Measurements from ENCODE around the gene FRS3. TPM values are rescaled to one million over a fixed set of nuclear protein-coding genes. Genes with fewer than 3 reads are reported as not detected.
A peak's percentile ranks its signal among the peaks of the same experiment; 100 is the strongest.

Gene FRS3
- total and polyA plus RNA-seq, 2 of the 8 experiments (the other 6 are each of a cell fraction or from before 2014, with no cell fraction given), result 3.4 to 4.4 TPM

- TF ChIP-seq ATF3 (IDR thresholded peaks at IDR 0.05; ENCODE audit: insufficient read depth, low read depth, low read length) (0 out of 2 replicates have a peak, but pooled peaks have one; percentile 19), HDAC2 (IDR thresholded peaks at IDR 0.05; ENCODE audit: borderline replicate concordance in 1 of 2, low read depth in 2 of 2, low read length in 2 of 2) (no peak), SP1 (IDR thresholded peaks at IDR 0.05; ENCODE audit: low read depth, low read length) (peak; percentile 41; the same call in 1 of the 2 replicates), FOSL1 (IDR thresholded peaks at IDR 0.05; ENCODE audit: insufficient read depth, low read depth, low read length) (no peak), ZNF274 (IDR thresholded peaks at IDR 0.05; ENCODE audit: borderline replicate concordance, extremely low read depth, low read length) (no peak), SRF (IDR thresholded peaks at IDR 0.05; ENCODE audit: low read depth, low read length) (no peak), BCL11A (IDR thresholded peaks at IDR 0.05; ENCODE audit: low read depth in 2 of 2, low read length in 2 of 2) (no peak), YY1 (IDR thresholded peaks at IDR 0.05; ENCODE audit: low read depth, low read length) (peak; percentile 49; the same call in 1 of the 2 replicates)
- TF ChIP-seq, protein P1, sequence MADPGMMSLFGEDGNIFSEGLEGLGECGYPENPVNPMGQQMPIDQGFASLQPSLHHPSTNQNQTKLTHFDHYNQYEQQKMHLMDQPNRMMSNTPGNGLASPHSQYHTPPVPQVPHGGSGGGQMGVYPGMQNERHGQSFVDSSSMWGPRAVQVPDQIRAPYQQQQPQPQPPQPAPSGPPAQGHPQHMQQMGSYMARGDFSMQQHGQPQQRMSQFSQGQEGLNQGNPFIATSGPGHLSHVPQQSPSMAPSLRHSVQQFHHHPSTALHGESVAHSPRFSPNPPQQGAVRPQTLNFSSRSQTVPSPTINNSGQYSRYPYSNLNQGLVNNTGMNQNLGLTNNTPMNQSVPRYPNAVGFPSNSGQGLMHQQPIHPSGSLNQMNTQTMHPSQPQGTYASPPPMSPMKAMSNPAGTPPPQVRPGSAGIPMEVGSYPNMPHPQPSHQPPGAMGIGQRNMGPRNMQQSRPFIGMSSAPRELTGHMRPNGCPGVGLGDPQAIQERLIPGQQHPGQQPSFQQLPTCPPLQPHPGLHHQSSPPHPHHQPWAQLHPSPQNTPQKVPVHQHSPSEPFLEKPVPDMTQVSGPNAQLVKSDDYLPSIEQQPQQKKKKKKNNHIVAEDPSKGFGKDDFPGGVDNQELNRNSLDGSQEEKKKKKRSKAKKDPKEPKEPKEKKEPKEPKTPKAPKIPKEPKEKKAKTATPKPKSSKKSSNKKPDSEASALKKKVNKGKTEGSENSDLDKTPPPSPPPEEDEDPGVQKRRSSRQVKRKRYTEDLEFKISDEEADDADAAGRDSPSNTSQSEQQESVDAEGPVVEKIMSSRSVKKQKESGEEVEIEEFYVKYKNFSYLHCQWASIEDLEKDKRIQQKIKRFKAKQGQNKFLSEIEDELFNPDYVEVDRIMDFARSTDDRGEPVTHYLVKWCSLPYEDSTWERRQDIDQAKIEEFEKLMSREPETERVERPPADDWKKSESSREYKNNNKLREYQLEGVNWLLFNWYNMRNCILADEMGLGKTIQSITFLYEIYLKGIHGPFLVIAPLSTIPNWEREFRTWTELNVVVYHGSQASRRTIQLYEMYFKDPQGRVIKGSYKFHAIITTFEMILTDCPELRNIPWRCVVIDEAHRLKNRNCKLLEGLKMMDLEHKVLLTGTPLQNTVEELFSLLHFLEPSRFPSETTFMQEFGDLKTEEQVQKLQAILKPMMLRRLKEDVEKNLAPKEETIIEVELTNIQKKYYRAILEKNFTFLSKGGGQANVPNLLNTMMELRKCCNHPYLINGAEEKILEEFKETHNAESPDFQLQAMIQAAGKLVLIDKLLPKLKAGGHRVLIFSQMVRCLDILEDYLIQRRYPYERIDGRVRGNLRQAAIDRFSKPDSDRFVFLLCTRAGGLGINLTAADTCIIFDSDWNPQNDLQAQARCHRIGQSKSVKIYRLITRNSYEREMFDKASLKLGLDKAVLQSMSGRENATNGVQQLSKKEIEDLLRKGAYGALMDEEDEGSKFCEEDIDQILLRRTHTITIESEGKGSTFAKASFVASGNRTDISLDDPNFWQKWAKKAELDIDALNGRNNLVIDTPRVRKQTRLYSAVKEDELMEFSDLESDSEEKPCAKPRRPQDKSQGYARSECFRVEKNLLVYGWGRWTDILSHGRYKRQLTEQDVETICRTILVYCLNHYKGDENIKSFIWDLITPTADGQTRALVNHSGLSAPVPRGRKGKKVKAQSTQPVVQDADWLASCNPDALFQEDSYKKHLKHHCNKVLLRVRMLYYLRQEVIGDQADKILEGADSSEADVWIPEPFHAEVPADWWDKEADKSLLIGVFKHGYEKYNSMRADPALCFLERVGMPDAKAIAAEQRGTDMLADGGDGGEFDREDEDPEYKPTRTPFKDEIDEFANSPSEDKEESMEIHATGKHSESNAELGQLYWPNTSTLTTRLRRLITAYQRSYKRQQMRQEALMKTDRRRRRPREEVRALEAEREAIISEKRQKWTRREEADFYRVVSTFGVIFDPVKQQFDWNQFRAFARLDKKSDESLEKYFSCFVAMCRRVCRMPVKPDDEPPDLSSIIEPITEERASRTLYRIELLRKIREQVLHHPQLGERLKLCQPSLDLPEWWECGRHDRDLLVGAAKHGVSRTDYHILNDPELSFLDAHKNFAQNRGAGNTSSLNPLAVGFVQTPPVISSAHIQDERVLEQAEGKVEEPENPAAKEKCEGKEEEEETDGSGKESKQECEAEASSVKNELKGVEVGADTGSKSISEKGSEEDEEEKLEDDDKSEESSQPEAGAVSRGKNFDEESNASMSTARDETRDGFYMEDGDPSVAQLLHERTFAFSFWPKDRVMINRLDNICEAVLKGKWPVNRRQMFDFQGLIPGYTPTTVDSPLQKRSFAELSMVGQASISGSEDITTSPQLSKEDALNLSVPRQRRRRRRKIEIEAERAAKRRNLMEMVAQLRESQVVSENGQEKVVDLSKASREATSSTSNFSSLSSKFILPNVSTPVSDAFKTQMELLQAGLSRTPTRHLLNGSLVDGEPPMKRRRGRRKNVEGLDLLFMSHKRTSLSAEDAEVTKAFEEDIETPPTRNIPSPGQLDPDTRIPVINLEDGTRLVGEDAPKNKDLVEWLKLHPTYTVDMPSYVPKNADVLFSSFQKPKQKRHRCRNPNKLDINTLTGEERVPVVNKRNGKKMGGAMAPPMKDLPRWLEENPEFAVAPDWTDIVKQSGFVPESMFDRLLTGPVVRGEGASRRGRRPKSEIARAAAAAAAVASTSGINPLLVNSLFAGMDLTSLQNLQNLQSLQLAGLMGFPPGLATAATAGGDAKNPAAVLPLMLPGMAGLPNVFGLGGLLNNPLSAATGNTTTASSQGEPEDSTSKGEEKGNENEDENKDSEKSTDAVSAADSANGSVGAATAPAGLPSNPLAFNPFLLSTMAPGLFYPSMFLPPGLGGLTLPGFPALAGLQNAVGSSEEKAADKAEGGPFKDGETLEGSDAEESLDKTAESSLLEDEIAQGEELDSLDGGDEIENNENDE (IDR thresholded peaks at IDR 0.05; ENCODE audit: insufficient replicate concordance, low read length), result no peak
Measured at GRCh38 chr6:41779788-41780550, at the start of gene FRS3 (continued).
